Panc1 (cell line): Measurements from ENCODE around the gene KIDINS220. TPM values are rescaled to one million over a fixed set of nuclear protein-coding genes. Genes with fewer than 3 reads are reported as not detected.

Experiments used
- ATAC-seq: fragments of 200-7000 bp; cut with Tn5 transposase; 2 replicates; pipeline ENCODE4 v1.9.1; 2020; ENCODE audit warnings: mild to moderate bottlenecking, moderate library complexity
- BruUV-seq: library from RNA; stranded (reverse); fragments of 400-500 nt; replicated peaks from 2 replicates; lab custom pipeline; 2021; lab: Mats Ljungman, UMichigan
- CTCF ChIA-PET: fragments of 300-600 bp; sonication (Branson Sonifier 250); formaldehyde crosslinking; loops from one replicate; lab custom pipeline; 2022; ENCODE audit warnings: antibody characterized with exemption; lab: Charles Lee
- POLR2A ChIA-PET: fragments of 300-600 bp; sonication (Branson Sonifier 250); formaldehyde crosslinking; loops from one replicate; lab custom pipeline; 2022; ENCODE audit warnings: antibody characterized with exemption; lab: Charles Lee
- DNase-seq: peaks from one replicate; pipeline ENCODE4 v3.0.0-alpha.2; 2010; ENCODE audit warnings: low read depth, low spot score
- H3K27ac ChIP-seq: 2 replicates; pipeline ENCODE4 v1.5.1; 2011; ENCODE audit warnings: mild to moderate bottlenecking, low read length, inconsistent platforms
- H3K27me3 ChIP-seq: fragments of 200-500 bp; sonication (Bioruptor generic); 2 replicates; pipeline ENCODE4 v1.6.0; 2014; ENCODE audit warnings: low read length, inconsistent platforms; ENCODE audit not compliant: control insufficient read depth, insufficient read depth
- H3K36me3 ChIP-seq: fragments of 200-500 bp; sonication (Bioruptor generic); 2 replicates; pipeline ENCODE4 v1.5.1; 2014; ENCODE audit warnings: inconsistent platforms, mild to moderate bottlenecking, low read length, moderate library complexity; ENCODE audit not compliant: control insufficient read depth, insufficient read depth
- H3K4me1 ChIP-seq: 2 replicates; pipeline ENCODE4 v1.5.1; 2011; ENCODE audit warnings: inconsistent platforms, mild to moderate bottlenecking, low read length, moderate library complexity; ENCODE audit not compliant: control insufficient read depth, insufficient read depth
- H3K4me3 ChIP-seq, 2 experiments: 2 replicates each; pipeline ENCODE4 v1.5.1; 2011 to 2012; ENCODE audit warnings: low read depth in 2 of 2, low read length in 2 of 2, mild to moderate bottlenecking in 2 of 2, inconsistent platforms in 1 of 2, moderate library complexity in 1 of 2
- H3K9me3 ChIP-seq: fragments of 200-500 bp; sonication (Bioruptor generic); 2 replicates; pipeline ENCODE4 v1.5.1; 2014; ENCODE audit warnings: low read depth, mild to moderate bottlenecking, inconsistent platforms, low read length, moderate library complexity; ENCODE audit not compliant: control insufficient read depth, insufficient read depth
- POLR2AphosphoS5 ChIP-seq: IDR thresholded peaks from 2 replicates; pipeline ENCODE4 v1.6.1; 2012; ENCODE audit warnings: mild to moderate bottlenecking, low read depth, low read length, moderate library complexity
- REST ChIP-seq, 2 experiments: IDR thresholded peaks; 2 replicates each; pipeline ENCODE4 v1.6.1; 2011 to 2012; ENCODE audit warnings: low read depth in 2 of 2, control low read depth in 1 of 2, low read length in 1 of 2, mild to moderate bottlenecking in 1 of 2, moderate library complexity in 1 of 2; ENCODE audit not compliant: insufficient read depth in 1 of 2
- SIN3A ChIP-seq: IDR thresholded peaks from 2 replicates; pipeline ENCODE4 v1.6.1; 2012; ENCODE audit warnings: low read depth, mild to moderate bottlenecking, low read length, moderate library complexity, borderline replicate concordance; ENCODE audit not compliant: insufficient read depth
- TCF7L2 ChIP-seq: IDR thresholded peaks from 2 replicates; pipeline ENCODE4 v1.6.1; 2011; ENCODE audit warnings: mild to moderate bottlenecking, low read depth, low read length, inconsistent platforms
- in situ Hi-C: cut with HindIII; loops from 2 replicates; pipeline ENCODE4 v1.10.0; 2016; ENCODE audit warnings: low sequenced_read_pairs, low pct_unique_long_range_greater_than_20kb
- intact Hi-C: fragments of 100-400 bp; cut with micrococcal nuclease; formaldehyde crosslinking; loops from one replicate; pipeline ENCODE4 v1.10.0; 2022; ENCODE audit not compliant: unreplicated experiment
- total RNA-seq: library from RNA; stranded (reverse); gene quantifications from one replicate; pipeline ENCODE4 v1.2.1, GENCODE V29; 2021; ENCODE audit not compliant: unreplicated experiment
- TF ChIP-seq, protein P1 (sequence below): fragments of 450-650 bp; IDR thresholded peaks from 2 replicates; pipeline ENCODE4 v1.5.1; 2017; ENCODE audit warnings: mild to moderate bottlenecking

KIDINS220 gene
- total RNA-seq, 1 experiment from 2014 or later, result 39.3 TPM

GRCh38 chr2:8709611-8710010, 127.8 kb downstream of the KIDINS220 start:
- Histone ChIP-seq H3K27me3 (no peaks in the 10 kb centered on the region), H3K36me3 (no peaks in the 10 kb centered on the region), H3K4me1 (no peaks in the 10 kb centered on the region), H3K27ac (no peak overlapping the region), H3K4me3 (no peak overlapping the region), H3K9me3 (no peaks in the 10 kb centered on the region)
- BruUV-seq, result no TSS peak
- CTCF ChIA-PET, result no interaction called here
- TF ChIP-seq TCF7L2, result no peak
- TF ChIP-seq, protein P1, sequence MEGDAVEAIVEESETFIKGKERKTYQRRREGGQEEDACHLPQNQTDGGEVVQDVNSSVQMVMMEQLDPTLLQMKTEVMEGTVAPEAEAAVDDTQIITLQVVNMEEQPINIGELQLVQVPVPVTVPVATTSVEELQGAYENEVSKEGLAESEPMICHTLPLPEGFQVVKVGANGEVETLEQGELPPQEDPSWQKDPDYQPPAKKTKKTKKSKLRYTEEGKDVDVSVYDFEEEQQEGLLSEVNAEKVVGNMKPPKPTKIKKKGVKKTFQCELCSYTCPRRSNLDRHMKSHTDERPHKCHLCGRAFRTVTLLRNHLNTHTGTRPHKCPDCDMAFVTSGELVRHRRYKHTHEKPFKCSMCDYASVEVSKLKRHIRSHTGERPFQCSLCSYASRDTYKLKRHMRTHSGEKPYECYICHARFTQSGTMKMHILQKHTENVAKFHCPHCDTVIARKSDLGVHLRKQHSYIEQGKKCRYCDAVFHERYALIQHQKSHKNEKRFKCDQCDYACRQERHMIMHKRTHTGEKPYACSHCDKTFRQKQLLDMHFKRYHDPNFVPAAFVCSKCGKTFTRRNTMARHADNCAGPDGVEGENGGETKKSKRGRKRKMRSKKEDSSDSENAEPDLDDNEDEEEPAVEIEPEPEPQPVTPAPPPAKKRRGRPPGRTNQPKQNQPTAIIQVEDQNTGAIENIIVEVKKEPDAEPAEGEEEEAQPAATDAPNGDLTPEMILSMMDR, result no peak
- TF ChIP-seq SIN3A, result no peak
- no peak for TF ChIP-seq REST (IDR thresholded peaks at IDR 0.05; ENCODE audit: insufficient read depth in 1 of 2, low read depth in 2 of 2, low read length in 1 of 2)
- no peak for TF ChIP-seq POLR2AphosphoS5
- intact Hi-C loops (no loop called here), in situ Hi-C loops (no loop called here)
- DNase-seq (no peak), ATAC-seq (no peak)
- POLR2A ChIA-PET, result no interaction called here

DNA sequence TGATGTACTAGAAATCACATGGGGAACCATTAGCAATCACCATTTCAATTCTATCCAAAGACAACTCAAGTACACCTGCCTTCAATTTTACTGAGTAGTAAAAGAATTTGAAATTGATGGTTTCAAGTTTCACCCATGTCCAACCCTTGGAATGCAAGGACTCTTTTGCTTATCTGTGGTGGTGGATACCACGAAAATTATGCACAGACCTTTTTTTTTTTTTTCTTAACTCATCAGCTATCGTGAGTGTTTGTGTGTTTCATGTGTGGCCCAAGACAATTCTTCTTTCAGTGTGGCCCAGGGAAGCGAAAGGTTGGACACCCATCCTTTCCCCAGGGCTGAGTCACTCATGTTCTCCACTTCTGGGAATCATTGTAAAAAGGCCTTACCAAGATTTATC, 132.5 kb downstream of the KIDINS220 start:
- no peak overlapping the region for H3K4me3 ChIP-seq
- ChIA-PET POLR2A (no interaction called here), CTCF (no interaction called here)
- intact Hi-C loops (no loop called here), in situ Hi-C loops (no loop called here)
- ATAC-seq (no peak), DNase-seq (no peak)
- no peak overlapping the region for H3K27ac ChIP-seq
- TF ChIP-seq SIN3A (no peak), REST (IDR thresholded peaks at IDR 0.05; ENCODE audit: insufficient read depth in 1 of 2, low read depth in 2 of 2, low read length in 1 of 2) (no peak), TCF7L2 (no peak), POLR2AphosphoS5 (no peak)
- TF ChIP-seq, protein P1, result no peak
- H3K36me3 ChIP-seq, result no peaks in the 10 kb centered on the region
- BruUV-seq, result no TSS peak
- H3K4me1 ChIP-seq, result no peaks in the 10 kb centered on the region
- no peaks in the 10 kb centered on the region for H3K9me3 ChIP-seq
- no peaks in the 10 kb centered on the region for H3K27me3 ChIP-seq
